RWPE2 (cell line): Measurements from ENCODE around the gene PLXNB1.
"Not testable (repeated sequence)": the region's sequence is repeated elsewhere in the genome, so short reads cannot be mapped to it uniquely, and the experiment has no call there.

ENCODE experiments used
- ATAC-seq: fragments of 200-7000 bp; cut with Tn5 transposase; 3 replicates; pipeline ENCODE4 v1.9.1; 2021; ENCODE audit warnings: low read depth
- DNase-seq: peaks from one replicate; pipeline ENCODE4 v3.0.0-alpha.2; 2020; ENCODE audit warnings: low spot score
- H3K27ac ChIP-seq: fragments of 450-650 bp; 2 replicates; pipeline ENCODE4 v1.5.1; 2017; ENCODE audit warnings: mild to moderate bottlenecking; ENCODE audit not compliant: poor library complexity, severe bottlenecking
- H3K27me3 ChIP-seq: fragments of 250-450 bp; sonication (Bioruptor Pico); 2 replicates; pipeline ENCODE4 v1.5.1; 2021; ENCODE audit warnings: mild to moderate bottlenecking, moderate library complexity; ENCODE audit not compliant: insufficient read depth, poor library complexity, severe bottlenecking
- H3K36me3 ChIP-seq: fragments of 250-450 bp; sonication (Bioruptor Pico); 2 replicates; pipeline ENCODE4 v1.5.1; 2020; ENCODE audit warnings: low read depth, mild to moderate bottlenecking, moderate library complexity
- H3K4me1 ChIP-seq: fragments of 250-450 bp; sonication (Bioruptor Pico); 2 replicates; pipeline ENCODE4 v1.5.1; 2021; ENCODE audit warnings: mild to moderate bottlenecking, moderate library complexity; ENCODE audit not compliant: insufficient read depth, poor library complexity, severe bottlenecking
- H3K4me3 ChIP-seq: fragments of 250-450 bp; sonication (Bioruptor Pico); 2 replicates; pipeline ENCODE4 v1.5.1; 2021; ENCODE audit warnings: mild to moderate bottlenecking, moderate library complexity; ENCODE audit not compliant: severe bottlenecking
- H3K9me3 ChIP-seq: fragments of 250-450 bp; sonication (Bioruptor Pico); 2 replicates; pipeline ENCODE4 v1.5.1; 2021; ENCODE audit warnings: mild to moderate bottlenecking, moderate library complexity; ENCODE audit not compliant: severe bottlenecking
- TF ChIP-seq, protein P1 (sequence below): fragments of 450-650 bp; IDR thresholded peaks from one replicate; pipeline ENCODE4 v1.5.1; 2017; ENCODE audit warnings: mild to moderate bottlenecking, moderate library complexity; ENCODE audit not compliant: poor library complexity, severe bottlenecking

PLXNB1 gene

DNA sequence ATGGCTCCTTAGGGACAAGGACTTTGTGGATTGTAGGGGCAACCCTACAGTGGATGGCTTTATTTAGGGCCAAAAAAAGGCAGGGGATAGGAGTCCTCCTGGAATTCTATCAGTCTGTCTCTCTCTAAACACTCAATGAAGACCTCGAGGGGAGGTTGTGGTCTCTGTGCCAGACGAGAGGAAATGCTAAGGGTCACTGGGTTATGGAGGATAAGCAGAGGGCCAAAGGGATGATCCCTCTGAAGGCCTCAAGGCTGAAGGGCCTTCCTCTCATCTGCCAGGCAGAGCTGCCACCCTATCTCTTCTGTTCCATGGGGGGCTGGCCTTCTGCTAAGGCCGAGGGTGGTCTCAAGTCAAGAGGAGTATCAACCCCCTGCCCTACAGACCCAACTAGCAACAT, 27.0 kb downstream of the PLXNB1 start:
- H3K27me3 ChIP-seq: no peaks in the 10 kb centered on the region
- ATAC-seq (no peak), DNase-seq (no peak)
- H3K27ac ChIP-seq: peak overlapping the region; percentile 88
- no peak overlapping the region for H3K4me3 ChIP-seq
- peaks cover 57% of the 10 kb centered on the region for H3K36me3 ChIP-seq
- H3K4me1 ChIP-seq: peaks cover 15% of the 10 kb centered on the region
- no peaks in the 10 kb centered on the region for H3K9me3 ChIP-seq
- TF ChIP-seq, protein P1, sequence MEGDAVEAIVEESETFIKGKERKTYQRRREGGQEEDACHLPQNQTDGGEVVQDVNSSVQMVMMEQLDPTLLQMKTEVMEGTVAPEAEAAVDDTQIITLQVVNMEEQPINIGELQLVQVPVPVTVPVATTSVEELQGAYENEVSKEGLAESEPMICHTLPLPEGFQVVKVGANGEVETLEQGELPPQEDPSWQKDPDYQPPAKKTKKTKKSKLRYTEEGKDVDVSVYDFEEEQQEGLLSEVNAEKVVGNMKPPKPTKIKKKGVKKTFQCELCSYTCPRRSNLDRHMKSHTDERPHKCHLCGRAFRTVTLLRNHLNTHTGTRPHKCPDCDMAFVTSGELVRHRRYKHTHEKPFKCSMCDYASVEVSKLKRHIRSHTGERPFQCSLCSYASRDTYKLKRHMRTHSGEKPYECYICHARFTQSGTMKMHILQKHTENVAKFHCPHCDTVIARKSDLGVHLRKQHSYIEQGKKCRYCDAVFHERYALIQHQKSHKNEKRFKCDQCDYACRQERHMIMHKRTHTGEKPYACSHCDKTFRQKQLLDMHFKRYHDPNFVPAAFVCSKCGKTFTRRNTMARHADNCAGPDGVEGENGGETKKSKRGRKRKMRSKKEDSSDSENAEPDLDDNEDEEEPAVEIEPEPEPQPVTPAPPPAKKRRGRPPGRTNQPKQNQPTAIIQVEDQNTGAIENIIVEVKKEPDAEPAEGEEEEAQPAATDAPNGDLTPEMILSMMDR: no peak

GRCh38 chr3:48402281-48402732, 27.6 kb downstream of the PLXNB1 start:
- DNase-seq: peak; percentile 95
- Histone ChIP-seq H3K4me3 (no peak overlapping the region), H3K36me3 (peaks cover 51% of the 10 kb centered on the region), H3K27ac (peak overlapping the region; percentile 88), H3K27me3 (no peaks in the 10 kb centered on the region), H3K4me1 (peaks cover 15% of the 10 kb centered on the region), H3K9me3 (no peaks in the 10 kb centered on the region)
- peak; percentile 67 for ATAC-seq
- TF ChIP-seq, protein P1: no peak

GRCh38 chr3:48401434-48401901, 28.4 kb downstream of the PLXNB1 start:
- ATAC-seq, H3K27me3 ChIP-seq, H3K4me3 ChIP-seq, DNase-seq, H3K9me3 ChIP-seq: not testable (repeated sequence)
- peaks cover 43% of the 10 kb centered on the region for H3K36me3 ChIP-seq
- peak overlapping the region; percentile 88 for H3K27ac ChIP-seq
- peaks cover 15% of the 10 kb centered on the region for H3K4me1 ChIP-seq

- H3K27me3 ChIP-seq: no peaks in the 10 kb centered on the region
- DNase-seq: no peak
- peak overlapping the region; percentile 88 for H3K27ac ChIP-seq
Measured at GRCh38 chr3:48400824-48401433, 29.0 kb downstream of the PLXNB1 start.

GRCh38 chr3:48399387-48400172, 30.3 kb downstream of the PLXNB1 start:
- no peak overlapping the region for H3K4me3 ChIP-seq
- H3K36me3 ChIP-seq: peaks cover 33% of the 10 kb centered on the region
- peak; percentile 42 for DNase-seq
- peaks cover 15% of the 10 kb centered on the region for H3K4me1 ChIP-seq
- no peaks in the 10 kb centered on the region for H3K27me3 ChIP-seq
- peak; percentile 5; the same call in 1 of the 3 replicates for ATAC-seq
- H3K9me3 ChIP-seq: no peaks in the 10 kb centered on the region
- TF ChIP-seq, protein P1: no peak
- no peak overlapping the region for H3K27ac ChIP-seq

More at GRCh38 chr3:48400824-48401433, 29.0 kb downstream of the PLXNB1 start:
- TF ChIP-seq, protein P1: peak; percentile 84
- Histone ChIP-seq H3K36me3 (peaks cover 38% of the 10 kb centered on the region), H3K4me1 (peaks cover 15% of the 10 kb centered on the region), H3K4me3 (no peak overlapping the region), H3K9me3 (no peaks in the 10 kb centered on the region)
- peak; percentile 41; the same call in 2 of the 3 replicates for ATAC-seq
